Lung (tissue), 12 donors: Measurements from ENCODE around the gene C16orf90. TPM values are rescaled to one million over a fixed set of nuclear protein-coding genes. Genes with fewer than 3 reads are reported as not detected.
A peak's percentile ranks its signal among the peaks of the same experiment; 100 is the strongest.

Experiments used
- ATAC-seq: fragments of 200-7000 bp; cut with Tn5 transposase; one replicate; pipeline ENCODE4 v1.9.1; 2020; ENCODE audit warnings: moderate number of reproducible peaks; ENCODE audit not compliant: insufficient read depth, low FRiP score
- DNase-seq, 3 donors: peaks; one replicate each; pipeline ENCODE4 v3.0.0-alpha.2; 2013 to 2017
- H3K27ac ChIP-seq, 2 donors: one replicate each; pipeline ENCODE4 v1.5.1; 2013; ENCODE audit warnings: mild to moderate bottlenecking in 2 of 2, moderate library complexity in 2 of 2, control low read depth in 1 of 2, inconsistent platforms in 1 of 2, low read depth in 1 of 2, low read length in 1 of 2
- H3K27me3 ChIP-seq, 3 donors: one replicate each; pipeline ENCODE4 v1.5.1; 2013; ENCODE audit warnings: low read length in 2 of 3; ENCODE audit not compliant: control insufficient read depth in 3 of 3, insufficient read depth in 3 of 3
- H3K36me3 ChIP-seq, 4 donors: one replicate each; pipeline ENCODE4 v1.5.1; 2013; ENCODE audit warnings: low read length in 4 of 4, mild to moderate bottlenecking in 1 of 4, moderate library complexity in 1 of 4; ENCODE audit not compliant: control insufficient read depth in 4 of 4, insufficient read depth in 4 of 4
- H3K4me1 ChIP-seq, 5 donors: one replicate each; pipeline ENCODE4 v1.5.1; 2013; ENCODE audit warnings: low read length in 5 of 5, mild to moderate bottlenecking in 2 of 5, moderate library complexity in 1 of 5; ENCODE audit not compliant: control insufficient read depth in 5 of 5, insufficient read depth in 5 of 5
- H3K4me3 ChIP-seq: one replicate; pipeline ENCODE4 v1.5.1; 2013; ENCODE audit warnings: mild to moderate bottlenecking, control low read depth, moderate library complexity
- H3K9ac ChIP-seq, 2 donors: one replicate each; pipeline ENCODE4 v1.5.1; 2013; ENCODE audit warnings: low read length in 2 of 2, control low read depth in 1 of 2; ENCODE audit not compliant: insufficient read depth in 1 of 2
- H3K9me3 ChIP-seq, 4 donors: one replicate each; pipeline ENCODE4 v1.5.1; 2013; ENCODE audit warnings: low read length in 3 of 4, mild to moderate bottlenecking in 1 of 4, moderate library complexity in 1 of 4; ENCODE audit not compliant: control insufficient read depth in 4 of 4, insufficient read depth in 3 of 4
- WGBS, 2 donors: extraction: QIAGEN DNeasy Blood & Tissue Kit; methylation state at CpG; one replicate each; pipeline ENCODE4 v1.1.7; 2013; 5-methylcytosine and 5-hydroxymethylcytosine counted together
- polyA plus RNA-seq, 2 donors: library from polyadenylated mRNA; stranded (reverse); fragments of 200-250 nt; gene quantifications; one replicate each; pipeline ENCODE4 v1.2.1, GENCODE V29; 2013
- total RNA-seq, 2 donors: library from RNA; depleted of rRNA in 1 of 2; stranded (reverse); fragments of >200 nt in 1 of 2; gene quantifications; one replicate each; pipeline ENCODE4 v1.2.1, GENCODE V29; 2014 to 2021
- TF ChIP-seq, protein P1 (sequence below): IDR thresholded peaks from 2 replicates; pipeline ENCODE4 v1.5.1; 2012; ENCODE audit warnings: mild to moderate bottlenecking; ENCODE audit errors: control extremely low read depth, extremely low read depth
- donor health status: control.
- donor health status: control.
- donor health status: Bipolar disorder and iron deficiency.
- donor health status: healthy.
- donor health status: DM: yes; HTN: yes; CAD: no.

C16orf90 gene
- total and polyA plus RNA-seq, 4 donors: not detected

DNA sequence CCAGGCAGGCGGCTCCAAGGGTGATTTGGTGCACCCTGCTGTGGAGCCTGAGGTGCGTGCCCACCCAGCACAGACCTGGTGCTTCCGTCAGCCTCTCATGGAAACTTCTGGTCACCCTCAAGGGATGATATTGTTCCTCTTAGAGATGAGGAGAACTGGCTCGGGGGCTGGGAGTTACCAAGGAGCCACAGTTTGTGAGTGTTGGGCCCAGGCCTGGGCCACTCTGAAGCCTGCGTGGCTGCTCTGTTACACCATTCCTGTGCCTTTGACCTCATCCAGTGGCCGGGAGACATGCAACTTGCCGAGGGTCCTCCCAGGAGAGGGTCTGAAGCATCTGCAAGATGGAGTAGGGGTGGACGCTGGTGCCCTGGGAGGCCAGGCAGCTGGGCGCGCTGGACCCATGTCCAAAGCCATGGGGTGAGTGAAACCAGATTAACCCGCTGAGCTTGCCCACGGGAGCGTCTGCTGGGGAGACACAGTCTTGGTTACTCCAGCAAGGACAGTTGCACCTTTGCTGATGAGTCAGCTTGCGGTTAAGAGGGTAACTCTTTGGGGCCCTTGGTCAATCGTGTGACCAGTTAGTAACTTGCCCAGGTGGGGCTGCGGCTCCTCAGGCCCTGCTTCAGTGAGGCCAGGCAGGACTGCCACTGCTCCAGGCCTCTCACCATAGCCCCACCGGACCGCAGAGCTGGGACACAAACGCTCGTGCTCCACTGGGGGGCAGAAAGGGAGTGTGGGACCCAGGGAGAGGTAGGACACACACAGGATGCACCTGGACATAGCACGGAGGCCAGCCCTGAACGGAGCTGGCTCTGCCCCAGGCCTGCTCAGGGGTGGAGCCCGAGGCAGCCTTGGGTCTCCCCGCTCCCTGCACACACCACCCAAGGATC, 7.5 kb downstream of the C16orf90 start:
- Histone ChIP-seq H3K27ac (no peak overlapping the region), H3K36me3 (peaks cover 3 to 45% (median 9%) of the 10 kb centered on the region in 4 donors), H3K4me3 (no peak overlapping the region), H3K4me1 (peaks cover 0 to 4% (median 0%) of the 10 kb centered on the region in 5 donors), H3K9ac (no peak overlapping the region), H3K27me3 (no peaks in the 10 kb centered on the region), H3K9me3 (no peaks in the 10 kb centered on the region)
- DNase-seq (peak in 1 of 3 donors; percentile 21), ATAC-seq (no peak)
- WGBS, 2 donors: 86% methylated on average over 24 of the region's 24 CpGs
- TF ChIP-seq, protein P1, sequence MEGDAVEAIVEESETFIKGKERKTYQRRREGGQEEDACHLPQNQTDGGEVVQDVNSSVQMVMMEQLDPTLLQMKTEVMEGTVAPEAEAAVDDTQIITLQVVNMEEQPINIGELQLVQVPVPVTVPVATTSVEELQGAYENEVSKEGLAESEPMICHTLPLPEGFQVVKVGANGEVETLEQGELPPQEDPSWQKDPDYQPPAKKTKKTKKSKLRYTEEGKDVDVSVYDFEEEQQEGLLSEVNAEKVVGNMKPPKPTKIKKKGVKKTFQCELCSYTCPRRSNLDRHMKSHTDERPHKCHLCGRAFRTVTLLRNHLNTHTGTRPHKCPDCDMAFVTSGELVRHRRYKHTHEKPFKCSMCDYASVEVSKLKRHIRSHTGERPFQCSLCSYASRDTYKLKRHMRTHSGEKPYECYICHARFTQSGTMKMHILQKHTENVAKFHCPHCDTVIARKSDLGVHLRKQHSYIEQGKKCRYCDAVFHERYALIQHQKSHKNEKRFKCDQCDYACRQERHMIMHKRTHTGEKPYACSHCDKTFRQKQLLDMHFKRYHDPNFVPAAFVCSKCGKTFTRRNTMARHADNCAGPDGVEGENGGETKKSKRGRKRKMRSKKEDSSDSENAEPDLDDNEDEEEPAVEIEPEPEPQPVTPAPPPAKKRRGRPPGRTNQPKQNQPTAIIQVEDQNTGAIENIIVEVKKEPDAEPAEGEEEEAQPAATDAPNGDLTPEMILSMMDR: no peak

GRCh38 chr16:3486506-3487215, 8.6 kb downstream of the C16orf90 start:
- WGBS, 2 donors: 93 to 94% methylated on average over 24 of the region's 24 CpGs
- no peak overlapping the region for H3K27ac ChIP-seq
- H3K4me3 ChIP-seq: no peak overlapping the region
- peaks cover 0 to 4% (median 0%) of the 10 kb centered on the region in 5 donors for H3K4me1 ChIP-seq
- H3K27me3 ChIP-seq: no peaks in the 10 kb centered on the region
- ATAC-seq: no peak
- peaks cover 3 to 55% (median 14%) of the 10 kb centered on the region in 4 donors for H3K36me3 ChIP-seq
- no peak overlapping the region for H3K9ac ChIP-seq
- H3K9me3 ChIP-seq: no peaks in the 10 kb centered on the region
- peak in 1 of 3 donors; percentile 12 for DNase-seq
- TF ChIP-seq, protein P1: no peak

DNA sequence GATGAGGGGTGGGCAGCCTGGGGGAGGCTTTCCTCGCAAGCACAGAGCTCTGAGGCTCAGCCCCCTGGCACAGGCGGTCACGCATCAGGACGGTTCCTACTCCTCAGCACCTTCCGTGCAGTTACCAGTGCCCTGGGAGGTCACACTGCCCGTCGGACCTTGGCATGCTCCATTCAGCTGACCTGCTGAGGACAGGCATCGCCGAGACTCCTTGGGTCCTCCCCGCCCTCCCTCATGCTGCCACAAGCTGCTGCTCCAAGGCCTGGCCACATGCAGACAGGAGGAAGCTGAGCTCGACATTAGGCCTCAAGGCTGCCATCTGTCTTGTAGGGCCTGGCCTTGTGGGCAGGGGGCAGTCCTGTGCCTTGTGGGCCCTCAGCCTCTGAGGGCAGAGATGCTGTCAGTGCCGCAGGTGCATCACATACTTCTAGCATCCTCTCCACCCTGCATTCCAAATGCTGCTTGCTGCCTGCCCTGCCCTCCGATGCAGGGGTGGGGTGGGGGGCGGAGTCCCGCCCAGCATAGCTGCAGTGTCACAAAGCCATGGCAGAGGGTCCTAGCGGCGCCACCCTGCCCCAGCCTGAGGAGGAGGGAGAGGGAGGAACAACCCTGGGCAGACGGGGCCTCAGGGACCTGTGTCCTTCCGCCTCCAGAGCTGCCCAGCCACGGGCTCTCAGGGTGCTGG, 9.3 kb downstream of the C16orf90 start:
- Histone ChIP-seq H3K4me3 (no peak overlapping the region), H3K9ac (no peak overlapping the region), H3K36me3 (peaks cover 3 to 62% (median 14%) of the 10 kb centered on the region in 4 donors), H3K9me3 (no peaks in the 10 kb centered on the region), H3K27ac (no peak overlapping the region), H3K4me1 (peaks cover 0 to 3% (median 0%) of the 10 kb centered on the region in 5 donors), H3K27me3 (no peaks in the 10 kb centered on the region)
- no peak for ATAC-seq
- WGBS, 2 donors: 93% methylated on average over 20 of the region's 20 CpGs
- DNase-seq: peak in 1 of 3 donors; percentile 6
- TF ChIP-seq, protein P1: no peak
